ENCODE data around the gene RNF215.
A peak's percentile ranks its signal among the peaks of the same experiment; 100 is the strongest.

RNF215 gene

GRCh38 chr22:30390974-30391691 lies 3.9 kb upstream of the RNF215 start:
- H3K4me3 ChIP-seq (ENCODE audit: control insufficient read depth, low read depth, low read length) = no peak overlapping the region
- TF ChIP-seq CTCF (IDR thresholded peaks at IDR 0.05; ENCODE audit: control insufficient read depth, insufficient read depth, low read depth, low read length, missing control alignments) = peak; percentile 88
- peak; percentile 31 for DNase-seq (ENCODE audit: low read depth)

GRCh38 chr22:30386608-30386959 lies 627 bp downstream of the RNF215 start:
- DNase-seq (ENCODE audit: low read depth) = no peak
- no peak for TF ChIP-seq CTCF (IDR thresholded peaks at IDR 0.05; ENCODE audit: control insufficient read depth, insufficient read depth, low read depth, low read length, missing control alignments)

GRCh38 chr22:30385942-30386341 lies 1.3 kb downstream of the RNF215 start:
- DNase-seq (ENCODE audit: low read depth) = no peak
- H3K4me3 ChIP-seq (ENCODE audit: control insufficient read depth, low read depth, low read length) = peak overlapping the region; percentile 71
- no peak for TF ChIP-seq CTCF (IDR thresholded peaks at IDR 0.05; ENCODE audit: control insufficient read depth, insufficient read depth, low read depth, low read length, missing control alignments)

More at GRCh38 chr22:30386608-30386959, 627 bp downstream of the RNF215 start:
- H3K4me3 ChIP-seq (ENCODE audit: control insufficient read depth, low read depth, low read length) = peak overlapping the region; percentile 71

- TF ChIP-seq CTCF (IDR thresholded peaks at IDR 0.05; ENCODE audit: control insufficient read depth, insufficient read depth, low read depth, low read length, missing control alignments) = no peak
- no peak overlapping the region for H3K4me3 ChIP-seq (ENCODE audit: control insufficient read depth, low read depth, low read length)
- DNase-seq (ENCODE audit: low read depth) = no peak
Observed at GRCh38 chr22:30383061-30383460, 4.2 kb downstream of the RNF215 start.

- TF ChIP-seq CTCF (IDR thresholded peaks at IDR 0.05; ENCODE audit: control insufficient read depth, insufficient read depth, low read depth, low read length, missing control alignments) = no peak
- H3K4me3 ChIP-seq (ENCODE audit: control insufficient read depth, low read depth, low read length) = no peak overlapping the region
- DNase-seq (ENCODE audit: low read depth) = no peak
Observed at GRCh38 chr22:30382340-30382739, 4.9 kb downstream of the RNF215 start.

- DNase-seq (ENCODE audit: low read depth) = no peak
- no peak for TF ChIP-seq CTCF (IDR thresholded peaks at IDR 0.05; ENCODE audit: control insufficient read depth, insufficient read depth, low read depth, low read length, missing control alignments)
- no peak overlapping the region for H3K4me3 ChIP-seq (ENCODE audit: control insufficient read depth, low read depth, low read length)
Observed at GRCh38 chr22:30381264-30381663, 5.9 kb downstream of the RNF215 start.

Measured in AG09309 (cell line).